ENCODE results near the gene D2HGDH.
"Not testable (repeated sequence)": the region's sequence is repeated elsewhere in the genome, so short reads cannot be mapped to it uniquely, and the experiment has no call there.

Gene D2HGDH

GRCh38 chr2:241755777-241756176 lies 21.3 kb downstream of the D2HGDH start:
- in situ Hi-C loops (cut with HindIII; ENCODE audit: low pct_ligation_motif_present, low sequenced_read_pairs), result no loop called here
- Histone ChIP-seq H3K27ac (no peak overlapping the region), H3K27me3 (replicated peaks) (no peaks in the 10 kb centered on the region), H3K36me3 (replicated peaks) (no peaks in the 10 kb centered on the region), H3K4me3 (ENCODE audit: low read depth, low read length) (no peak overlapping the region)
- no peak for TF ChIP-seq CTCF (IDR thresholded peaks at IDR 0.05; ENCODE audit: low read depth, low read length, missing control alignments)
- DNase-seq, result no peak

DNA sequence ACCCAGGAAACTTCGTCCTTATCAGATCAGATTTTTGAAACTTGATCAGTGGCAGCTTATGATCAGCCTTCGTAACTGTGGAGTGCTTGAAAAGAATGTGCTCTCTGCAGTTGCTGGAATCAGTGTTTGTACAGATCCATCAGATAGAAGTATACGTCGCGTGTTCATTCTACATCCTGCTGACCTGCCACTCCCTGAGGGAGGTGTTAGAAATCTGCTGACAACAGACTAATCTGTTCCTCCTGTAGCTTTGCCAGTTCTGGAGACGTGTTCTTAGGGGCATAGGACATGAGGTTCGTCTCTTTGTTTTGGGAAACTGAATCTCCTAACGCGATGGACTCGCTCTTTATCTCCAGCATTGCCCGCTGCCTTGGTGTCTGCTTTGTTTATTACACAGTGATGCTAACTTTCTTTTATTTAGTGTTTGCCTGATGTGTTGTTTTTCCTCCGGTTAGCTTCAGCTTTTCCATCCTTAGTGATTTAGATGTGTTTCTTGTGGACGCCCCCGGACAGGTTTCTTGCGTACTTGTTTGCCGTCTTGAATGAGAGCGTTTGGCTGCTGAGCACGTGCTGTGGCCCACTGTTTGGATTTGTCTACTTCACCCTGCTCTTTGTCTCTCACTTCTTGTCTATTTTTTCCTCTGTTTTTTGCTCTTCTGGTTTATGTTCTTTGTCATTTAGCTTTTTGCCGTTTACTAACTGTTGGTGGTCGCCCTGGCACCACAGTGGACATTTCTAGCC lies 24.8 kb downstream of the D2HGDH start:
- no peak for TF ChIP-seq CTCF (IDR thresholded peaks at IDR 0.05; ENCODE audit: low read depth, low read length, missing control alignments)
- no peak for DNase-seq
- in situ Hi-C loops (cut with HindIII; ENCODE audit: low pct_ligation_motif_present, low sequenced_read_pairs), result no loop called here

DNA sequence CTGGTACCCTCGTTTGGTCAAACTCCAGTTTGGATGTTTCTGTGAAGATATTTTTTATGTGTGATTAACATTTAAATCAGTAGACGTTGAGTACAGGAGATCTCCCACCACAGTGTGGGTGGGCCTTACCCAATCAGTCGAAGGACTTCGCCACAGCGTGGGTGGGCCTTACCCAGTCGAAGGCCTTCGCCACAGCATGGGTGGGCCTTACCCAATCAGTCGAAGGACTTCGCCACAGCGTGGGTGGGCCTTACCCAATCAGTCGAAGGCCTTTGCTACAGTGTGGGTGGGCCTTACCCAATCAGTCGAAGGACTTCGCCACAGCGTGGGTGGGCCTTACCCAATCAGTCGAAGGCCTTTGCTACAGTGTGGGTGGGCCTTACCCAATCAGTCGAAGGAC lies 25.5 kb downstream of the D2HGDH start:
- H3K27ac ChIP-seq; H3K27me3 ChIP-seq (replicated peaks); H3K36me3 ChIP-seq (replicated peaks); in situ Hi-C loops (cut with HindIII; ENCODE audit: low pct_ligation_motif_present, low sequenced_read_pairs); DNase-seq; H3K4me3 ChIP-seq (ENCODE audit: low read depth, low read length): not testable (repeated sequence)

More for the DNA sequence above, 24.8 kb downstream of the D2HGDH start:
- no peak overlapping the region for H3K27ac ChIP-seq
- H3K4me3 ChIP-seq (ENCODE audit: low read depth, low read length), result no peak overlapping the region
- no peaks in the 10 kb centered on the region for H3K36me3 ChIP-seq (replicated peaks)
- no peaks in the 10 kb centered on the region for H3K27me3 ChIP-seq (replicated peaks)

GRCh38 chr2:241760301-241760771 lies 25.9 kb downstream of the D2HGDH start:
- no peak overlapping the region for H3K27ac ChIP-seq
- no peaks in the 10 kb centered on the region for H3K27me3 ChIP-seq (replicated peaks)
- H3K36me3 ChIP-seq (replicated peaks), result no peaks in the 10 kb centered on the region
- no peak for DNase-seq
- no peak overlapping the region for H3K4me3 ChIP-seq (ENCODE audit: low read depth, low read length)
- no peak for TF ChIP-seq CTCF (IDR thresholded peaks at IDR 0.05; ENCODE audit: low read depth, low read length, missing control alignments)
- in situ Hi-C loops (cut with HindIII; ENCODE audit: low pct_ligation_motif_present, low sequenced_read_pairs), result no loop called here

GRCh38 chr2:241762321-241762932 lies 28.0 kb downstream of the D2HGDH start:
- Histone ChIP-seq H3K36me3 (replicated peaks) (no peaks in the 10 kb centered on the region), H3K27ac (no peak overlapping the region), H3K27me3 (replicated peaks) (no peaks in the 10 kb centered on the region), H3K4me3 (ENCODE audit: low read depth, low read length) (no peak overlapping the region)
- TF ChIP-seq CTCF (IDR thresholded peaks at IDR 0.05; ENCODE audit: low read depth, low read length, missing control alignments), result no peak
- in situ Hi-C loops (cut with HindIII; ENCODE audit: low pct_ligation_motif_present, low sequenced_read_pairs), result no loop called here
- DNase-seq, result no peak

DNA sequence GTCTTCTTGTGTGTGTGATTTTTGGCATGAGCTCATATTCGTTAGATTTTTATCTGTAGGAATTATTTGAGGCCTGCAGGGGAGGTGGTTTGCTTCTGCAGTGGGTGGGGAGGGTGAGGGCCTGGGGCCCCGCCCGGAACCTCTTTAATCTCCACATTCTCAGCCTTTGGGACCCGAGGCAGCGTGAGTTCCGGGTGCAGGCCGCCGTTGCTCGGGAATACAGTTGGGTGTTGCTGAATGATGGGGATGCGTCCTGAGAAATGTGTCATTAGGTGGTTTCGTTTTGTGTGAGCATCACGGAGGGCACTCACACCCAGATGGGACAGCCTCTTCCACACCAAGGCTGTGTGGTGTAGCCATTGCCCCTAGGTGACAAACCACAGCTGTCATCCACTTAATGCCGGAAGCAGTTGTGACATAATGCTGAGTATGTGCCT lies 28.5 kb downstream of the D2HGDH start:
- in situ Hi-C loops (cut with HindIII; ENCODE audit: low pct_ligation_motif_present, low sequenced_read_pairs), result no loop called here
- Histone ChIP-seq H3K27ac (no peak overlapping the region), H3K36me3 (replicated peaks) (no peaks in the 10 kb centered on the region), H3K27me3 (replicated peaks) (no peaks in the 10 kb centered on the region), H3K4me3 (ENCODE audit: low read depth, low read length) (no peak overlapping the region)
- no peak for TF ChIP-seq CTCF (IDR thresholded peaks at IDR 0.05; ENCODE audit: low read depth, low read length, missing control alignments)
- no peak for DNase-seq

Measured in brain microvascular endothelial cell (primary cell).